GM21515 (cell line): ENCODE data around the gene CTDSPL2.
"Not testable (repeated sequence)": the region's sequence is repeated elsewhere in the genome, so short reads cannot be mapped to it uniquely, and the experiment has no call there.

Experiments
- ATAC-seq: cut with Tn5 transposase; IDR thresholded peaks from one replicate; pipeline ENCODE4 v1.9.1; 2021; ENCODE audit not compliant: unreplicated experiment

Gene CTDSPL2

DNA sequence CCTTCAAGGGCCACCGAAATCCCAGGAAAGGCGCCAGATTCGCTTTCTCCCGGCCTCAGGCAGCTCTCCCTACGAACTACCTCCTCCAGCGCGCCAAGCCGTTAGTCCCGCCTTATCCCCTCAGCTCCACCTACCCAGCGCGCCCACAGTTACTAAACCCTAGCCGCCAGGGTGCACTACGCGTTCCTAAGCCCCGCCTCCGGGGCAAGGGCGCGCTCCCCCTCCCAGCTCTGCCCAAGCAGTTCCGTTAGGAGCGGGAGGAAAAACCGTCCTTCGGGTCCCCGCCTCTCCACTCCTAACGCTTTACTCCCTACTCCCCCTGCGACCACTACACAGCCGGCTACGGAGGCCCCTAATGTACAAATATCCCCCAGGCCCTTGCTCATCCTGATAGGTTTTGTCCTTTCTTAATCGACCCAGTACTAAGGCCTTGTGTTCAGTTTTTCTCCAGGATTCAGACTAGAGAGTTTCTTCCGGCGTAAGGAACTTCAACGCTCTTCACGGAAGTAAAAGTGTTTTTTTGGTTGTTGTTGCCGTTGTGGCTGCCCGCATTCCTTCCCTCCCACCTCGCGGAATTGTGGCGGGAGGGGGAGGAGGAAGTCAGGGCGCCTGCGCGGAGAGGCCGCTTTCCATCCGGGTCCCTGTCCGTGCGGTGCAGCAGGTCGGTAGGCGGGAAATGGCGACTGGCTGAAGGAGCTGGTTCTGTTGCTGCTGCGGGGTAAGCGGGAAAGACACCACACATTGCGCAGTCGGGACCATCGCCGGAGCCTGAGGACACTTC, at the start of gene CTDSPL2:
Gene CTDSPL2, plus strand, starts transcription at position 655 of the 781 bp plus-strand sequence. CDS start 31,386 bp downstream, outside the sequence.
- ATAC-seq: peak; percentile 90

DNA sequence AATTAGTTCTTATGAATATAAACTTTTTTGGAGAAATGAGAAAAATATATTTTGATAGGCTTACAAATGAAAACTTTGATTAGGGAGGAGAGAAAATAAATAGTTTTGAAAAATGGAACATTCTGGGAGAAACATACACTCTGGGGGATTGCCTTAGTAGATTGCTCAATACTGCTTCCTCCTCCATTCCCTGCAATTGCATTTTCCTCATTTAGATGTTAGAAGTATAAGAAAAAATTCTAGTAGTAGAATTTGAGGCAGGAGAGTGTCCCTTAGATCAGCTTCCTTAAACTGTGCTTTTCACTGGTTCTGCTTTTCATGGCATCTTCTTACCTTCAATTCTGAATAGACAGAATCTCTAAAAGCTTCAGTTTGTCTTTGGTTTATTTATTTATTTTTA, 46.2 kb upstream of the CTDSPL2 start:
- ATAC-seq: no peak

DNA sequence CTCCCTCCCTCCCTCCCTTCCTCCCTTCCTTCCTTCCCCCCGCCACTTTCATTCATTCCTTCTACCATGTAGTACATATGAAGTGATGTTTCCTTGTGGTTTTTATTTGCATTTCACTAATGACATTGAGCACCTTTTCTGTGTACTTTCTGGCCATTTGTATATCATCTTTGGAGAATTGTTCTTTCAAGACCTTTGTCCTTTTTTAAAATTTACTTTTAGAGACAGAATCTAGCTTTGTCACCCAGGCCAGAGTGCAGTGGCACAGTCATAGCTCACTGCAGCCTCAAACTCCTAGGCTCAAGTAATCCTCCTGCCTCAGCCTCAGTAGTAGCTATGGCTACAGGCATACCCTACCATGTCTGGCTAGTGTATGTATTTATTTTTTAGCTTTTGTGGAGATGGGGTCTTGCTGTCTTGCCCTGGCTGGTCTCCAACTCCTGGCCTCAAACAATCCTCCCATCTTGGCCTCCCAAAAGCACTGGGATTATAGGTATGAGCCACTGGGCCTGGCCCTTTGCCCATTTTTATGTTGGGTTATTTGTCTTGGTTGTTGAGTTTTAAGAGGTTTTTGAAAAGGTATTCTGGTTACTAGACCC, 42.0 kb upstream of the CTDSPL2 start:
- no peak for ATAC-seq

DNA sequence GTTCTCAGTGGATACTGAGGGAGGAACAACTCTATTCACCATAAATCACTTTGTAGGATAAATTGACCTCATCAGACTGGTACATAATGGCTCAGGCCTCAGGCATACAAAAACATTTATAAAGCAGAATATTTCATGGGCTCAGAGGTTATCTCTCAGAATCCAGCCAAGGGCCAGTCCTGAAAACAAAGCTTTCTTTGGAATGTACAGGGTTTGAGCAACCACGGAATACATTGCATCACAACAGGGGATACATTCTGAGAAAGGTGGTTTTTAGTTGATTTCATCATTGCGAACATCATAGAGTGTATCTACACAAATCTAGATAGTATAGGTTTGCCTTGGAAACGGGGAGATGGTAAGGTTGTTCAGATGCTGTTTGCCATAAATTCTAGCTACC, 33.4 kb upstream of the CTDSPL2 start:
- no peak for ATAC-seq

DNA sequence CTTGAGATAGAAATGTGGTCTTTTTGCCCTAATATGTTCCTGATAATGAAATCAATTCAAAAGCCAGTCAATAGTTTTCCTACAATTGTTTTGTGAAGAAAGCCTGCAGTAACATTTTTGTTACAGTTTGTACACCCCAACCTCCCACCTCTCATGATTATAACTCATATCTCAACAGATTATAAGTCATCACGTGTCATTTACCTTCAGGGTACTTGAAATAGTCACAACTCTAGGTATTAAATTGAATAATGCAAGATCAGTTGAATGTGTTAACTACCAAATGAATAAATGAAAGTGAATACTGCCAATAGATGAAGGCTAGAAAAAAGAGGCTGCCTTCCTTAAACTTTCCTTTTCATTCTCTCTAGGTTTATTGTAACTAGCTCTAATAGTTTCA, 32.9 kb upstream of the CTDSPL2 start:
- no peak for ATAC-seq

GRCh38 chr15:44397869-44398268, 29.6 kb upstream of the CTDSPL2 start:
- no peak for ATAC-seq

DNA sequence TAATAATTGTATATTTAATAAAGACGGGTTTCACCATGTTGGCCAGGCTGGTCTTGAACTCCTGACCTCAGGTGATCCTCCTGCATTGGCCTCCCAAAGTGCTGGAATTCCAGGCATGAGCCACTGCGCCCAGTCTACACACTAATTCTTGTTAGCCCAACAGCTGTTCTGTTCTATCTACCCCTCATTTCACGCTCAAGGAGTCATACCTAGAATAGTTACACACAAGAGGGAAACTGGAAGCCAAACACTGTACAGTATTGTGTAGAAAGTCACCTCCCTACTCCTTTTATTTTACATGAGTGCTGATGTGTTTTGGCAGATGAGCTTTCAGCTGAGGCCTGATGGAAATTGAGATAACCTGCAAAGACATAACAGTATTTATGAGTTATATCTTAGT, 13.4 kb upstream of the CTDSPL2 start:
- ATAC-seq: no peak

GRCh38 chr15:44427756-44428724, 611 bp downstream of the CTDSPL2 start:
- ATAC-seq: peak; percentile 7

DNA sequence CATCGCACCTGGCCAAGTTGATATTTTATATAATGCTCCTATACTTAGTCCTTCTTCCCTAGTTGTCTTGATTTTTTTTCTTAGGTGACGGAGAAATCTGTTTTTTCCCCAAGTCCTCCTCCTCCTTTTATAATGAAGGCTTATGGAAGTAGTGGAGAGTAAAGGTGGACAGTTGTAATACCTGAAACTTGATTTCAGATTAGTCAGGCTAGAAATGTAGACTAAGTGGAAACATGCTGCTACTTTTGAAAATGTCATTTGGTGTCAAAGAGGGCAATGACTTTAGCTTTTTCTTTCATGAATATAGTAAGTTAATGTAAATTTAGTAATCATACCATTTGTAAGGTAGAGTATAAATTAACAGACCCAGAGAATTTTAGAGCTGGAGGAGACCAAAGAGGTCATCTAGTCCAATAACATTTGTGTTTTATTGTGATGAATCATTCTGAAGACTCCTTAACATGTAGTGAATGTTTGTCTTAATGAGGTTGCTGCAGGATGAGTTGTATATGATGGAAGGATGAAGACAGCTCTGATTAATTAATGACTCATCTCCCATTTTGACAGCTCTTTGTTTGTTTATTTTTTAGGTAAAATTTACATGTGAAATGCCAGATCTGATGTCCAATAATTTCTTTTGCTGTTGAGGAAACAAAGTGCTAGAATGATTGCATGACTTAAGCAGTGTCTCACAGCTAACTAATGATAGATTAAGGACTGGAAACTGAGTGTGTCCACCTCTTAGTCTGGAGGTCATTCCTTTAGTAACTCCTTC, 8.7 kb downstream of the CTDSPL2 start:
- ATAC-seq: no peak

DNA sequence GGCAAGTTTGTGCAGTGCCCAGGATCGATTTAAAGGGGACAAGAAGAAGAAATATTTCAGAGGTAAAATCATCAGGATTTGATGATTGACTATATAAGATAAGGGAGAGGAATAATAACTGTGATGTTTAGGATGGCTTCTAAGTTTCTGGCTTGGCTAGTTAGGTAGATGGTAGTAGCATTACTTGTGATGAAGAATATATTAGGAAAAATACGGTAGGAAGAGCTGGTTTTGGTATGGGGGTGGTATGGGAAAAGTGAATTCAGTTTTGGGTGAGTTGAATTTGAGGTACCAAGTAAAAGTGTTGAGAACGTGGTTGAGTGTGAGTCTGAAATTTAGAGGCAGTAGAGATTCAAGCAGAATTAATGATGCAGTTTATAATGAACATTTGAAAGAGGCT, 11.0 kb downstream of the CTDSPL2 start:
- no peak for ATAC-seq

DNA sequence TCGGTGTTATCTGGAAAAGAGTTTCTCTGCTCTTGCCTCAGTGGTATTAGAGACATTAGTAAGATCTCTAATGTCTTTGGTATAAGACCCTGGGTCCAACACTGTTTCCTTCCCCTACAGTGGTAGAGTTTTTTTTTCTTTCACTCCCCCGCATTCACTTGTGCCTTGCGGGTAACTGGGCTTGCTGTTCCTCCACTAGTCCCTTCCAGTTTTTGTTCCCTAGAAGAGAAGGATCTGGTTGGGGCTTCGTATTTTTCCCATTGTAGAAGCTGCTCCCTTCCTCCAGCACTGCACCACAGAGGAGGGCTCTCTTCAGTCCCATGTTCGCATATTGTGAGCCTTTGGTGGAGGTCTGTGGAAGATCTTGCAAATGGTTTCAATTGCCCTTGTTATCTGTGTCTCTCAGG, 13.7 kb downstream of the CTDSPL2 start:
- no peak for ATAC-seq

- no peak for ATAC-seq
Measured at GRCh38 chr15:44443515-44443914, 16.1 kb downstream of the CTDSPL2 start.

DNA sequence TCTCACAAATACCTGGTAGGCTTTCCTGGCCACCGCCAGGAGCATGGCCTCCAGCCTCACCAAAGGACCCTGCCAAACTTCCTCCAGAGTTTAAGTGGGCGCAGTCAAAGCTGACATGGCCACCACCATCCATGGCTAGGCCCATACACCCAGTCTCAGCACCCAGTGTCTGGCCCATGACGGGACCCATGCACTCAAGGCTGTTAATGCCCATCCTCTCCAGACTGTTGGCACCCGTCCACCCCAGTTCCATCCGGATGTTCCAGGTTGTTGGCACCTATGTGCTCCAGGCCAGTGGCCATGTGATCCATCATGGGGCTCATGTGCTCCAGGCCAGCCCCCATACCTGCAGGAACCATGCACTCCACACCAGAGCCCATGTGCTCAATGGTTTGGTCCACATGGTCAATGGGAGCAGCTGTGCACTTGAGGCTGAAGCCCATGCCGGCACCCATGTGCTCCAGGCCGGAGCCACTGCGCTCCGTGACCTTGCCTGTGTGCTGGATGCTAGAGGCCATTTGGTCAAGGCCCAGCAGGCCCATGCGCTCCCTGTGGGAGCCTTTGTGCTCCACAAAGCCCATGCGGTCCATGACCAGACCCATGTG, 20.4 kb downstream of the CTDSPL2 start:
- ATAC-seq: no peak

GRCh38 chr15:44450172-44450571, 22.7 kb downstream of the CTDSPL2 start:
- ATAC-seq: no peak

GRCh38 chr15:44453578-44454283, 26.3 kb downstream of the CTDSPL2 start:
- not testable (repeated sequence) for ATAC-seq

DNA sequence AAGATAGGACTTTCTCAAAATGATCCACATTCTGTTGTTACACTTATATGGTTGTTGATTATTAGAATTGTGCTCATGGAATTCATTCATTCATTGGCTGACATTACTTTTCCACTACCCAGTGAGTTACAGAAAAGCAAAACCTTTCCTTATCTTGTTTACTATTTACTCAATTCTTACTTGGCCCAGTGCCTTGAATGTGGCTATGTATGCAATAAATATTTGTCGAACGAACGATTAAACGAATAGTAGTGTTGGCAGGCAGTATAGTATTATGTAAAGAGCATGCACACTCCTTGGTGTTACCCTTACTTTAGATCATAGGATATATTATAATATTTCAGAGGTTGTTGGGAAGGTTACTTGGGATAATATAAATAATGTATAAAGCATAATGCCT, 31.0 kb downstream of the CTDSPL2 start:
- no peak for ATAC-seq

GRCh38 chr15:44468709-44469385, 41.4 kb downstream of the CTDSPL2 start:
- no peak for ATAC-seq

GRCh38 chr15:44471885-44472455, 44.5 kb downstream of the CTDSPL2 start:
- no peak for ATAC-seq

DNA sequence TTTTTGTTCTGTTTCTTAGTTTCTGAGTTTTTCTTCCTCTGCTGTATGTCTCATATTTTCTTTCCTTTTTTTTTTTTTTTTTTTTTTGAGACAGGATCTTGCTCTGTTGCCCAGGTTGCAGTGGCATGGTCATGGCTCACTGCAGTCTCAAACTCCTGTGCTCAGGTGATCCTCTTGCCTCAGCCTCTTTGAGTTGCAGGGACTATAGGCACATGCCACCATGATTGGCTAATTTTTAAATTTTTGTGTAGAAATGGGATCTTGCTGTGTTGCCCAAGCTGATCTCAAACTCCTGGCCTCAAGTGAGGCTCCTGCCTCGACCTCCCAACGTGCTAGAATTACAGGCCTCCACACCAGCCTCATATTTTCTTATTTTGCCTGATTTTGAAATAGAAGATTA, 51.9 kb downstream of the CTDSPL2 start:
- no peak for ATAC-seq
